HCT116 (cell line): Measurements from ENCODE around the gene PHYKPL. TPM values are rescaled to one million over a fixed set of nuclear protein-coding genes. Genes with fewer than 3 reads are reported as not detected.
A peak's percentile ranks its signal among the peaks of the same experiment; 100 is the strongest.

Experiments
- ATAC-seq: fragments of 200-7000 bp; cut with Tn5 transposase; 2 replicates; pipeline ENCODE4 v1.9.1; 2020; ENCODE audit warnings: mild to moderate bottlenecking, moderate library complexity
- Bru-seq: library from RNA; stranded (reverse); fragments of 400-500 nt; gene quantifications from one replicate; lab custom pipeline; 2021; lab: Mats Ljungman, UMichigan
- BruChase-seq, 2 experiments: library from RNA; stranded (reverse); fragments of 400-500 nt; gene quantifications; one replicate each; lab custom pipeline; 2021; lab: Mats Ljungman, UMichigan
- BruUV-seq: library from RNA; stranded (reverse); fragments of 400-500 nt; replicated peaks from 2 replicates; lab custom pipeline; 2021; lab: Mats Ljungman, UMichigan
- CTCF ChIA-PET: fragments of 300-600 bp; sonication (Branson Sonifier 250); formaldehyde crosslinking; loops from one replicate; lab custom pipeline; 2021; ENCODE audit warnings: antibody characterized with exemption; lab: Charles Lee
- POLR2A ChIA-PET: fragments of 300-600, 350-600 bp; sonication (Branson Sonifier 250); formaldehyde crosslinking; loops from one replicate; lab custom pipeline; 2021; ENCODE audit warnings: antibody characterized with exemption; lab: Charles Lee
- RAD21 ChIA-PET, 2 experiments: fragments of 300-600 bp; sonication (Branson Sonifier 250); formaldehyde crosslinking; loops; one replicate each; lab custom pipeline; 2023; ENCODE audit warnings: low total read pairs in 2 of 2; ENCODE audit not compliant: uncharacterized antibody in 2 of 2, unreplicated experiment in 2 of 2, low non-redundant PET in 1 of 2; lab: Charles Lee
- DNase-seq: peaks from one replicate; pipeline ENCODE4 v3.0.0-alpha.2; 2010; ENCODE audit warnings: low read depth, low spot score
- H2AFZ ChIP-seq: fragments of 200-600 bp; shearing (Covaris generic), sonication (generic); 2 replicates; pipeline ENCODE4 v1.6.1; 2017; ENCODE audit warnings: low read depth, mixed run types, mixed read lengths, antibody characterized with exemption, low read length; ENCODE audit not compliant: poor library complexity, severe bottlenecking
- H3K27ac ChIP-seq: 2 replicates; pipeline ENCODE4 v1.5.1; 2012; ENCODE audit warnings: low read depth, low read length
- H3K27me3 ChIP-seq: fragments of 200-600 bp; sonication (generic); 2 replicates; pipeline ENCODE4 v1.6.1; 2016; ENCODE audit warnings: mixed run types, low read length, mixed read lengths; ENCODE audit not compliant: insufficient read depth
- H3K36me3 ChIP-seq, 2 experiments: fragments of 200-500 bp in 1 of 2; fragments of 200-600 bp in 1 of 2; sonication (Bioruptor generic) in 1 of 2; sonication (generic) in 1 of 2; 2 replicates each; pipeline versions ENCODE4 v1.5.1 to v1.6.1; 2014 to 2016; ENCODE audit warnings: low read length in 2 of 2, inconsistent platforms in 1 of 2, mixed read lengths in 1 of 2, mixed run types in 1 of 2; ENCODE audit not compliant: insufficient read depth in 2 of 2, control insufficient read depth in 1 of 2
- H3K4me1 ChIP-seq, 2 experiments: fragments of 200-600 bp in 1 of 2; sonication (generic) in 1 of 2; 2 replicates each; pipeline versions ENCODE4 v1.5.1 to v1.6.1; 2012 to 2017; ENCODE audit warnings: low read length in 2 of 2, inconsistent platforms in 1 of 2, mild to moderate bottlenecking in 1 of 2, mixed read lengths in 1 of 2, mixed run types in 1 of 2, moderate library complexity in 1 of 2; ENCODE audit not compliant: insufficient read depth in 2 of 2, control insufficient read depth in 1 of 2
- H3K4me2 ChIP-seq: fragments of 200-600 bp; sonication (generic); 2 replicates; pipeline ENCODE4 v1.6.1; 2017; ENCODE audit warnings: mixed run types, low read length, mixed read lengths
- H3K4me3 ChIP-seq, 2 experiments: fragments of 200-600 bp in 1 of 2; sonication (generic) in 1 of 2; replicated peaks in 1 of 2; 2 replicates each; pipeline ENCODE4 v1.5.1; 2011 to 2016; ENCODE audit warnings: low read length in 2 of 2, control low read depth in 1 of 2, low read depth in 1 of 2, mild to moderate bottlenecking in 1 of 2, mixed read lengths in 1 of 2, mixed run types in 1 of 2
- H3K79me2 ChIP-seq: fragments of 200-600 bp; sonication (generic); 2 replicates; pipeline ENCODE4 v1.6.1; 2017; ENCODE audit warnings: mild to moderate bottlenecking, mixed run types, low read length, moderate library complexity, mixed read lengths; ENCODE audit not compliant: insufficient read depth
- H3K9ac ChIP-seq: fragments of 200-600 bp; sonication (generic); 2 replicates; pipeline ENCODE4 v1.6.1; 2016; ENCODE audit warnings: low read length, mixed read lengths
- H3K9me2 ChIP-seq: fragments of 200-600 bp; sonication (generic), shearing (Covaris generic); 2 replicates; pipeline ENCODE4 v1.6.1; 2017; ENCODE audit warnings: mixed run types, mild to moderate bottlenecking, moderate library complexity; ENCODE audit not compliant: insufficient read depth
- H3K9me3 ChIP-seq, 2 experiments: fragments of 200-500 bp in 1 of 2; fragments of 200-600 bp in 1 of 2; sonication (Bioruptor generic) in 1 of 2; sonication (generic) in 1 of 2; 2 replicates each; pipeline ENCODE4 v1.6.1; 2014 to 2017; ENCODE audit warnings: low read length in 2 of 2, mixed read lengths in 2 of 2, inconsistent platforms in 1 of 2, low read depth in 1 of 2, mild to moderate bottlenecking in 1 of 2, mixed run types in 1 of 2, moderate library complexity in 1 of 2; ENCODE audit not compliant: control insufficient read depth in 1 of 2, insufficient read depth in 1 of 2
- H4K20me1 ChIP-seq: fragments of 200-600 bp; sonication (generic), shearing (Covaris generic); 2 replicates; pipeline ENCODE4 v1.6.1; 2017; ENCODE audit warnings: mixed run types, mild to moderate bottlenecking, moderate library complexity; ENCODE audit not compliant: insufficient read depth
- ELF1 ChIP-seq: IDR thresholded peaks from 2 replicates; pipeline ENCODE4 v1.6.1; 2012; ENCODE audit warnings: low read depth, borderline replicate concordance
- EZH2phosphoT487 ChIP-seq: fragments of 200-600 bp; IDR thresholded peaks from 2 replicates; pipeline ENCODE4 v1.6.1; 2018; ENCODE audit warnings: antibody characterized with exemption, borderline replicate concordance
- POLR2A ChIP-seq: IDR thresholded peaks from 2 replicates; pipeline ENCODE4 v1.7.0; 2011; ENCODE audit warnings: borderline replicate concordance; ENCODE audit not compliant: insufficient read depth, insufficient read length; ENCODE audit errors: extremely low read depth
- POLR2AphosphoS5 ChIP-seq: IDR thresholded peaks from 2 replicates; pipeline ENCODE4 v1.6.1; 2011; ENCODE audit warnings: mild to moderate bottlenecking, low read depth, low read length, moderate library complexity
- SIN3A ChIP-seq: IDR thresholded peaks from 2 replicates; pipeline ENCODE4 v1.6.1; 2012; ENCODE audit warnings: low read depth
- TCF7L2 ChIP-seq: IDR thresholded peaks from 2 replicates; pipeline ENCODE4 v1.7.0; 2011; ENCODE audit warnings: borderline replicate concordance, inconsistent platforms; ENCODE audit not compliant: insufficient read depth, insufficient read length; ENCODE audit errors: extremely low read depth
- YY1 ChIP-seq: IDR thresholded peaks from 2 replicates; pipeline ENCODE4 v1.6.1; 2011; ENCODE audit warnings: low read length, low read depth, moderate library complexity, mild to moderate bottlenecking; ENCODE audit not compliant: insufficient replicate concordance; ENCODE audit errors: extremely low read depth
- ZFX ChIP-seq: fragments of 450-650 bp; IDR thresholded peaks from 2 replicates; pipeline ENCODE4 v1.6.1; 2017
- ZNF274 ChIP-seq: fragments of 200-500 bp; sonication (Bioruptor generic); IDR thresholded peaks from 2 replicates; pipeline ENCODE4 v1.6.1; 2014; ENCODE audit warnings: mild to moderate bottlenecking, low read depth, low read length, inconsistent platforms
- intact Hi-C: fragments of 100-400 bp; cut with micrococcal nuclease; formaldehyde crosslinking; loops from 2 replicates; pipeline ENCODE4 v1.10.0; 2022
- long read RNA-seq: library from polyadenylated mRNA; unstranded; transcript quantifications from one replicate; pipeline ENCODE4 v2.0.0, GENCODE V29; 2021; ENCODE audit not compliant: unreplicated experiment
- polyA plus RNA-seq: library from polyadenylated mRNA; unstranded; fragments of >200 nt; gene quantifications from 2 replicates; pipeline ENCODE4 v1.2.1, GENCODE V29; 2012; ENCODE audit warnings: missing spikeins
- total RNA-seq: library from RNA; stranded (reverse); gene quantifications from one replicate; pipeline ENCODE4 v1.2.1, GENCODE V29; 2021; ENCODE audit not compliant: unreplicated experiment

PHYKPL gene
- total RNA-seq (57.8 TPM), Bru-seq, nascent RNA (percentile 91 among the genes with signal in this experiment), BruChase-seq, experiment 1, labeled RNA remaining after a 6-hour chase (percentile 81 among the genes with signal in this experiment), BruChase-seq, experiment 2, labeled RNA remaining after a 2-hour chase (percentile 91 among the genes with signal in this experiment)
- 40.9 and 42.3 TPM in 2 replicates for polyA plus RNA-seq
- long read RNA-seq, transcript PHYKPL-201 (13 exons, 2,038 nt), result major isoform, 10 of 43 reads
- long read RNA-seq, partial matches to known transcripts, result 5 of 43 reads
- long read RNA-seq, other reads (novel, unspliced or antisense), result 27 of 43 reads

DNA sequence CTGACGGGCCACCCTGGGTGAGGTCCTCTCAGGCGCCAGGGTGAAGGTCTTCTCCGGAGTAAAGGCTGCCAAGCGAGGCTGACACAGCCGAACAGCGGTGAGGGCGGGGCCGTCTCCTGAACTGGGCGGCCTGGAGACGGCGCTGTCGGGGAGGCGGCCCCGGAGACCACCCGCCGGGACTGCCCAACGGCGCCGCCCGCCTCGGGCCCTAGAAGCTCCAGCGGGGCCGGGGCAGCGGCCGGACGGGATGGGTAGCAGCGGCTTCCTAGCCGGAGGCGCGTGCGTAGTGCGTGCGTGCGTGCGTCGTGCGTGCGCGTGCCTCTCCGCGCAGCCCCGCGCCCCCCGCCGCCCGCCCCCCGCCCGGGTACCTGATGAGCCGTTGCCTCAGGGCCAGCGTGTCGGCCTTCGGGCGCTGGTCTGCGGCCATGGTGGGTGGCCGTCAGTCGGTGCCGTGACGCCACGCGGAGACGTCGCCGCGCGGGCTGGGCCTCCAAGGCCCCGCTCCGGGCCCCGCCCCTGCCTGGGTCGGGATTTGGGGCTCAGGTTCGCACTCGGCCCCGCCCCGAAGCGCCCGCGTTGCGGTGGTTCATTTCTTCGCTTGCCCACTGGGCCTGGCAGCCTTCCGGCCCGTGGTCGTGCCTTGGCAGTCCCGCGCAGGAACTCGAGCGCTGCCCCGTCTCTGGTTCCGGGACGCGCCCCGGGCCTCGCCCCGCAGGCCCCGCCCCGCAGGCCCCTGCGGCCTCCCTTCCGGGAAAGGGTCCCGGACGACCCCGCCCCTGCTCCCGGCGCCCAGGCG lies at the start of gene PHYKPL:
Gene PHYKPL, minus strand, starts transcription at position 679 of the 796 bp plus-strand sequence. Its CDS starts 252 bp downstream, at position 427.
- Histone ChIP-seq H3K9me3 (no peaks in the 10 kb centered on the region), H3K27ac (peak within 1 kb of the TSS; percentile 95), H3K4me2 (peak within 1 kb of the TSS; percentile 93), H3K9me2 (no peaks in the 10 kb centered on the region), H3K9ac (peak within 1 kb of the TSS; percentile 98)
- POLR2A ChIA-PET, result no interaction called here
- no TSS peak for BruUV-seq
- peak; percentile 76 for ATAC-seq
- intact Hi-C loops, result no loop called here
- CTCF ChIA-PET, result no interaction called here
- RAD21 ChIA-PET, result no interaction called here
- TF ChIP-seq ZNF274 (no peak), POLR2AphosphoS5 (peak; percentile 84), SIN3A (no peak), TCF7L2 (no peak), POLR2A (peak; percentile 47), ZFX (peak; percentile 92), ELF1 (no peak), YY1 (peak; percentile 20), EZH2phosphoT487 (no peak)
- TF ChIP-seq, all 23 proteins: peak for 4
- Histone ChIP-seq H3K36me3 (peaks cover 3 to 35% of the 10 kb centered on the region in 2 experiments; a peak in 2 of 4 replicates), H3K27me3 (no peaks in the 10 kb centered on the region), H3K79me2 (peaks cover 30% of the 10 kb centered on the region), H2AFZ (peak within 1 kb of the TSS; percentile 16), H3K4me3 (peak within 1 kb of the TSS; percentile 94 to 99), H3K4me1 (peaks cover 13 to 31% of the 10 kb centered on the region in 2 experiments), H4K20me1 (no peaks in the 10 kb centered on the region)
- peak; percentile 44 for DNase-seq
